DND-41 (cell line): ENCODE data around the gene CSRP1.

Source experiments
- ATAC-seq: fragments of 200-7000 bp; cut with Tn5 transposase; 3 replicates; pipeline ENCODE4 v1.9.1; 2021; ENCODE audit warnings: low read depth; ENCODE audit not compliant: insufficient read depth
- DNase-seq: peaks from one replicate; pipeline ENCODE4 v3.0.0-alpha.2; 2020
- H2AFZ ChIP-seq: 2 replicates; pipeline ENCODE4 v1.6.0; 2012; ENCODE audit warnings: low read depth, low read length
- H3K27ac ChIP-seq: 2 replicates; pipeline ENCODE4 v1.5.1; 2012; ENCODE audit warnings: low read length, inconsistent platforms
- H3K27me3 ChIP-seq: fragments of 200-600 bp; sonication (generic); 2 replicates; pipeline ENCODE4 v1.6.0; 2012; ENCODE audit warnings: low read length, mild to moderate bottlenecking, inconsistent platforms; ENCODE audit not compliant: insufficient read depth, poor library complexity
- H3K36me3 ChIP-seq: 2 replicates; pipeline ENCODE4 v1.5.1; 2012; ENCODE audit warnings: low read length, inconsistent platforms; ENCODE audit not compliant: insufficient read depth
- H3K4me1 ChIP-seq: 2 replicates; pipeline ENCODE4 v1.5.1; 2012; ENCODE audit warnings: mild to moderate bottlenecking, low read length; ENCODE audit not compliant: insufficient read depth
- H3K4me2 ChIP-seq: 2 replicates; pipeline ENCODE4 v1.6.0; 2012; ENCODE audit warnings: mild to moderate bottlenecking, moderate library complexity, low read length, inconsistent platforms; ENCODE audit not compliant: insufficient read depth
- H3K4me3 ChIP-seq, 2 experiments: fragments of 200-600 bp in 1 of 2; shearing (Covaris generic) in 1 of 2; 2 replicates each; pipeline ENCODE4 v1.5.1; 2012 to 2016; ENCODE audit warnings: inconsistent platforms in 2 of 2, low read length in 2 of 2, mild to moderate bottlenecking in 2 of 2, low read depth in 1 of 2, moderate library complexity in 1 of 2
- H3K79me2 ChIP-seq: 2 replicates; pipeline ENCODE4 v1.6.0; 2012; ENCODE audit warnings: low read length, inconsistent platforms; ENCODE audit not compliant: insufficient read depth
- H3K9ac ChIP-seq: 2 replicates; pipeline ENCODE4 v1.6.0; 2012; ENCODE audit warnings: low read depth, mild to moderate bottlenecking, inconsistent platforms, low read length, moderate library complexity
- H3K9me3 ChIP-seq: 2 replicates; pipeline ENCODE4 v1.5.1; 2012; ENCODE audit warnings: low read length, moderate library complexity, mild to moderate bottlenecking, inconsistent platforms; ENCODE audit not compliant: insufficient read depth, severe bottlenecking
- H4K20me1 ChIP-seq: 2 replicates; pipeline ENCODE4 v1.6.0; 2012; ENCODE audit warnings: low read length; ENCODE audit not compliant: insufficient read depth
- CTCF ChIP-seq: IDR thresholded peaks from 2 replicates; pipeline ENCODE4 v1.5.1; 2012; ENCODE audit warnings: borderline replicate concordance, low read length, moderate library complexity, mild to moderate bottlenecking; ENCODE audit not compliant: poor library complexity, severe bottlenecking; ENCODE audit errors: extremely low read depth
- EZH2 ChIP-seq: IDR thresholded peaks from 3 replicates; pipeline ENCODE4 v1.6.1; 2012; ENCODE audit warnings: borderline replicate concordance, low read depth, mild to moderate bottlenecking, moderate library complexity, low read length, inconsistent platforms; ENCODE audit not compliant: severe bottlenecking

CSRP1 gene

GRCh38 chr1:201536558-201536957 is 29.6 kb upstream of the CSRP1 start:
- Histone ChIP-seq H3K79me2 (no peaks in the 10 kb centered on the region), H3K4me1 (no peaks in the 10 kb centered on the region), H3K36me3 (no peaks in the 10 kb centered on the region), H3K4me2 (no peak overlapping the region), H3K9ac (no peak overlapping the region), H3K27me3 (peaks cover 32% of the 10 kb centered on the region), H2AFZ (no peak overlapping the region), H3K9me3 (no peaks in the 10 kb centered on the region), H3K4me3 (no peak overlapping the region), H4K20me1 (peaks cover 15% of the 10 kb centered on the region), H3K27ac (no peak overlapping the region)
- TF ChIP-seq CTCF (no peak), EZH2 (no peak)
- ATAC-seq (no peak), DNase-seq (no peak)

GRCh38 chr1:201535919-201536245 is 29.0 kb upstream of the CSRP1 start:
- ATAC-seq (no peak), DNase-seq (no peak)
- no peak overlapping the region for H2AFZ ChIP-seq
- H3K79me2 ChIP-seq: no peaks in the 10 kb centered on the region
- no peaks in the 10 kb centered on the region for H3K36me3 ChIP-seq
- TF ChIP-seq EZH2 (no peak), CTCF (no peak)
- peaks cover 32% of the 10 kb centered on the region for H3K27me3 ChIP-seq
- H3K9me3 ChIP-seq: no peaks in the 10 kb centered on the region
- H4K20me1 ChIP-seq: peaks cover 15% of the 10 kb centered on the region
- H3K4me2 ChIP-seq: no peak overlapping the region
- no peak overlapping the region for H3K4me3 ChIP-seq
- H3K27ac ChIP-seq: no peak overlapping the region
- no peak overlapping the region for H3K9ac ChIP-seq
- no peaks in the 10 kb centered on the region for H3K4me1 ChIP-seq

- no peaks in the 10 kb centered on the region for H3K9me3 ChIP-seq
- H4K20me1 ChIP-seq: peaks cover 15% of the 10 kb centered on the region
- H3K27me3 ChIP-seq: peaks cover 31% of the 10 kb centered on the region
- H3K9ac ChIP-seq: no peak overlapping the region
- H3K4me2 ChIP-seq: no peak overlapping the region
- ATAC-seq: no peak
- TF ChIP-seq EZH2: no peak
- TF ChIP-seq CTCF: no peak
- H3K4me3 ChIP-seq: no peak overlapping the region
- no peaks in the 10 kb centered on the region for H3K36me3 ChIP-seq
- no peaks in the 10 kb centered on the region for H3K79me2 ChIP-seq
- H2AFZ ChIP-seq: no peak overlapping the region
- no peak overlapping the region for H3K27ac ChIP-seq
- H3K4me1 ChIP-seq: no peaks in the 10 kb centered on the region
- no peak for DNase-seq
Observed at GRCh38 chr1:201535046-201535918, 28.4 kb upstream of the CSRP1 start.
